TTC549 (cell line): ENCODE data around the gene ANKRD6.

Experiments used
- FAIRE-seq: peaks from 2 replicates; lab custom pipeline; 2012; peaks lifted over from hg19 to GRCh38; lab: Jason Lieb, UNC

Gene ANKRD6

GRCh38 chr6:89657445-89658158, 224.7 kb downstream of the ANKRD6 start:
- no peak for FAIRE-seq

GRCh38 chr6:89660981-89661380, 228.0 kb downstream of the ANKRD6 start:
- no peak for FAIRE-seq

- no peak for FAIRE-seq
Observed at GRCh38 chr6:89661559-89661958, 228.6 kb downstream of the ANKRD6 start.

GRCh38 chr6:89662659-89663223, 229.8 kb downstream of the ANKRD6 start:
- no peak for FAIRE-seq

GRCh38 chr6:89667872-89668556, 235.1 kb downstream of the ANKRD6 start:
- FAIRE-seq, result no peak

- FAIRE-seq, result no peak
Observed at GRCh38 chr6:89669002-89669401, 236.1 kb downstream of the ANKRD6 start.

GRCh38 chr6:89670935-89671565, 238.1 kb downstream of the ANKRD6 start:
- FAIRE-seq, result no peak

- FAIRE-seq, result no peak
Observed at GRCh38 chr6:89675949-89676748, 243.2 kb downstream of the ANKRD6 start.

- no peak for FAIRE-seq
Observed at GRCh38 chr6:89678531-89678930, 245.6 kb downstream of the ANKRD6 start.

- no peak for FAIRE-seq
Observed at GRCh38 chr6:89679215-89680120, 246.5 kb downstream of the ANKRD6 start.

- no peak for FAIRE-seq
Observed at GRCh38 chr6:89680150-89680549, 247.2 kb downstream of the ANKRD6 start.

GRCh38 chr6:89680551-89680950, 247.6 kb downstream of the ANKRD6 start:
- no peak for FAIRE-seq

- no peak for FAIRE-seq
Observed at GRCh38 chr6:89681983-89682564, 249.1 kb downstream of the ANKRD6 start.

GRCh38 chr6:89682991-89683390, 250.0 kb downstream of the ANKRD6 start:
- no peak for FAIRE-seq
